ENCODE measurements around the gene COLQ.

The COLQ gene

GRCh38 chr3:15522016-15522415, 510 bp upstream of the COLQ start:
- in situ Hi-C loops (cut with HindIII; ENCODE audit: low sequenced_read_pairs): no loop called here
- no peak overlapping the region for H3K4me3 ChIP-seq (ENCODE audit: low read depth, low read length)
- DNase-seq (ENCODE audit: low read depth, low spot score): no peak
- no peak for TF ChIP-seq CTCF (IDR thresholded peaks at IDR 0.05; ENCODE audit: low read depth, low read length)

DNA sequence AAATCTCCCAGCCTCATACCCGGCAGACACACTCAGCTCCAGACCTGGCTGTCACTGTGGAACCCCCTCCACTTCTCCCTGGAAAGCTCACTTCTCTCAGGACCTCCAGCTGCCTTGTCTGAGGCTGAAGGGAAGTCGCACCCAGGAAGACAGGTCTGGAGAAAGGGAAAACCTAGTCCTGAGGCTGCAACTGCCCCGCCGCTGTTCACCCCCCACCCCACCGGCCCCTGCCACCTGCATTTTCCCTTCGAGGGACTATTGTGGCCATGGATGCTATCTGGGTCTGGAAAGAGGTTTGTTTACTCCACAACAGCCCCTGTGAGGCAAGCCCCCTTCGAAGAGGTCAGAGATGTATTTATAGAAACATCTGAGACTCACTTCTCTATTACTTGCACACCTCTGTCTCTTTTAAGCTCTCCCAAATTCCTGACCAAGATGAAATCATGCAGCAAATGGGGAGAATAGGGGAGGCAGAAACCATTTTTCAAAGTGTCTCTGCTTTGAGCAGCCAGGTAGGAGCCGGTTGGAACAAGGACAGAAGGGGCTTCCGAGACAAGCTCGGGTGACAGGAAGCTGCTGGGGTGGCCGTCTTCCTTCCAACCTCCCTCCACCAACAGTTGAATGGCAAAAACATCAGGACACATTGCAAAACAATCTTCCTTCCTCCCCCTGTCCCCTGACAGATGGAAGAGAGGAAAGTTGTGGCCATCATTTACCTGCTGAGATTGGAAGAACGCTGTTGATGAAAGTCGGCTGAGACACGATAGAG, 518 bp downstream of the COLQ start:
- no peak overlapping the region for H3K4me3 ChIP-seq (ENCODE audit: low read depth, low read length)
- in situ Hi-C loops (cut with HindIII; ENCODE audit: low sequenced_read_pairs): no loop called here
- no peak for DNase-seq (ENCODE audit: low read depth, low spot score)
- TF ChIP-seq CTCF (IDR thresholded peaks at IDR 0.05; ENCODE audit: low read depth, low read length): no peak

- TF ChIP-seq CTCF (IDR thresholded peaks at IDR 0.05; ENCODE audit: low read depth, low read length): no peak
- in situ Hi-C loops (cut with HindIII; ENCODE audit: low sequenced_read_pairs): no loop called here
- DNase-seq (ENCODE audit: low read depth, low spot score): no peak
- H3K4me3 ChIP-seq (ENCODE audit: low read depth, low read length): no peak overlapping the region
Observed at GRCh38 chr3:15520185-15520584, 1.3 kb downstream of the COLQ start.

DNA sequence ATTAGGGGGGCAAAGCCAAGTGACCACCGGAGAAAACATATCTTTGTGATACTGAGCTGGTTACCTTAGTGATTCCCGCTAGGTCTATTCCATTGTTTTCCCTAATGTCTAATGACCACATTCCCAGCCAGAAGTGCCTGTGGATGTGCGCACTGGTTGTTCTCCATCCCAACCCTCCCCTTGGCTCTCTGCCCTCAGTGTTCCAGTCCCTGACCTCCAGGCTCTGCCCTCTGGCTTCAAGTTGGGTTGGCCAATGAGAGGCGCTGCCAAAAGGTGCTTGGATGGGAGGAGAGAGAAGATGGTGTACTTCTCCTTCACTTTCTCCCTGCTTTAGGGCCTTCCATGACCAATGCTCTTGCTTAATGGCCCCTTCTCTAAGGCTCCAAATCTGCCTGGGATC, 2.4 kb downstream of the COLQ start:
- no peak for DNase-seq (ENCODE audit: low read depth, low spot score)
- H3K4me3 ChIP-seq (ENCODE audit: low read depth, low read length): no peak overlapping the region
- in situ Hi-C loops (cut with HindIII; ENCODE audit: low sequenced_read_pairs): no loop called here
- TF ChIP-seq CTCF (IDR thresholded peaks at IDR 0.05; ENCODE audit: low read depth, low read length): no peak

GRCh38 chr3:15514663-15515340, 6.7 kb downstream of the COLQ start:
- no peak for DNase-seq (ENCODE audit: low read depth, low spot score)
- in situ Hi-C loops (cut with HindIII; ENCODE audit: low sequenced_read_pairs): no loop called here
- no peak for TF ChIP-seq CTCF (IDR thresholded peaks at IDR 0.05; ENCODE audit: low read depth, low read length)
- H3K4me3 ChIP-seq (ENCODE audit: low read depth, low read length): no peak overlapping the region

GRCh38 chr3:15513810-15514662, 7.5 kb downstream of the COLQ start:
- in situ Hi-C loops (cut with HindIII; ENCODE audit: low sequenced_read_pairs): no loop called here
- no peak overlapping the region for H3K4me3 ChIP-seq (ENCODE audit: low read depth, low read length)
- DNase-seq (ENCODE audit: low read depth, low spot score): no peak
- TF ChIP-seq CTCF (IDR thresholded peaks at IDR 0.05; ENCODE audit: low read depth, low read length): no peak
